Left forelimb (tissue), 1 donor: ENCODE data around the gene CEP20.

Source experiments
- DNase-seq: peaks from one replicate; pipeline ENCODE4 v3.0.0-alpha.2; 2018; ENCODE audit warnings: low spot score

CEP20 gene

GRCh38 chr16:15830832-15831451 is 57.5 kb downstream of the CEP20 start:
- no peak for DNase-seq

DNA sequence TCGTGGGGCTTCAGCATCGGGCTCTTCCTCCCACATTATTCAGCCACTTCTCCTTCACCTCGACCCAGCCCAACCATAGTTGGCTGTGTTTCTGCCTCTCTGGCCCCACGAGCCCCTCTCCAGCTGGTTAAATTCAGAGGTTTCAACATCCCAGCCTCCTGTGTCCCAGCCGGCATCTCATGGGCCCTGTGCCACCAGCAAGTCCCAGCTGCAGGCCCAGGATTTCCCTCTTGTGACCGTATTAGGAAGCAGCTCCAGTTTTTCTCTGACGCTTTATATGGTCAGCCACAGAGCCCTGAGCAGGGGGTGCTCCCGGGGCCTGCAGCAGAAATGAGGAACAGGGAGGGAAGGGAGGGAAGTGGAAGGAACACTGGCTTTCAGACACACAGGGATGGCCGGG is 58.9 kb downstream of the CEP20 start:
- no peak for DNase-seq

GRCh38 chr16:15827709-15828343 is 60.6 kb downstream of the CEP20 start:
- DNase-seq = no peak

DNA sequence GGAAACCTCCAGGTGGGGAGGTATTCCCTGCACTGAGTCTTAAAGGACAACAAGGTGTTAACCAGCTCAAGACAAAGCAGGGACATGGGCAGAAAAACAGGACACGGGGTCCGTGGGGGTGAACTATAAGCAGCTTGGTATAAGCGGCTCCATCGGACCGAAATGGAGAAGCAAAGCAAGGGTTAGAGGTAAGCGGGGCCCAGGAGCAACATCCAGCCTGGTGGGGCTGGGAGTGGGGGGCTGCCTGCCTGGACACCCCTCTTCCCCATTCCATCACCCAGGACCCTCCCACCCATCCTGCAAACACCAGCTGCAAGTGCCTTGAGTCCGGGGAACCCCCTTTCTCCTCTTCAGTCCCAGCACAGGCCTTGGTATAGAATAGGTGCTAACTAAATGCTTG is 61.1 kb downstream of the CEP20 start:
- no peak for DNase-seq

DNA sequence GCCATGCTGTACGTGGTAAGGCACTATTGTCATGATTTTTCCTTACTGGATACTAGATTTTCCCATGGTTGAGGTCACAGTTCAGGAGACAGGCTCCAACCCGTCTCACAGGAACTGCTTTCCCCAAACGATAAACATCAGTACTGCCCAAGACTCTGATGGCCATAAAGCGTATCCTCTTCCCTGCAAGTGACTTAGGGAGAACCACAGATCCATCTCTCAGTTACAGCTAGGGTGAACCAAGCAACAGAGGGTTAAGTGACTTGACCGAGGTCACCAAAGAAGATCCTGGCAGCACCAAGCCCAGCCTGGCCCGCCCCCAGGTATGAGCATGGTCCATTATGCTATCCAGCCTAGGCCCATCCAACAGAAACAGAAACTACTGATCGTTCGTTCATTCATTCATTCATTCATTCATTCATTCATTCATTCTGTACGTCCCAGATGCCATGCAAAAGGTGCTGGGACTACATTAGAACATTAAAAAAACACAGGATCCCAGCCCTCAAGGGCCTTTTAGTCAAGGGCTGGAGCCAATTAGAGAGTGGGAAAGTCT is 62.6 kb downstream of the CEP20 start:
- no peak for DNase-seq

GRCh38 chr16:15822957-15823356 is 65.4 kb downstream of the CEP20 start:
- DNase-seq = no peak

DNA sequence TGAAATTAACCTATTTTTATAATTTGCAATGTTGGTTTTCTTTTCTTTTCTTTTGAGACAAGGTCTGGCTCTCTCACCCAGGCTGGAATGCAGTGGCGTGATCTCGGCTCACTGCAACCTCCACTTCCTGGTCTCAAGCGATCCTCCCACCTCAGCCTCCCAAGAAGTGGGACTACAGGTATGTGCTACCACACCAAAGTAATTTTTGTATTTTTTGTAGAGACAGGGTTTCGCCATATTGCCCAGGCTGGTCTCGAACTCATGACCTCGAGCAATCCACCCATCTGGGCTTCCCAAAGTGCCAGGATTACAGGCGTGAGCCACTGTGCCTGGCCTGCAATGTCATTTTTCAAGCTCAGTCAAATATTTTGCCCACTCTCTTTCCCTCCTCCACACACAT is 67.6 kb downstream of the CEP20 start:
- DNase-seq = no peak

- no peak for DNase-seq
Observed at GRCh38 chr16:15819046-15819445, 69.4 kb downstream of the CEP20 start.

DNA sequence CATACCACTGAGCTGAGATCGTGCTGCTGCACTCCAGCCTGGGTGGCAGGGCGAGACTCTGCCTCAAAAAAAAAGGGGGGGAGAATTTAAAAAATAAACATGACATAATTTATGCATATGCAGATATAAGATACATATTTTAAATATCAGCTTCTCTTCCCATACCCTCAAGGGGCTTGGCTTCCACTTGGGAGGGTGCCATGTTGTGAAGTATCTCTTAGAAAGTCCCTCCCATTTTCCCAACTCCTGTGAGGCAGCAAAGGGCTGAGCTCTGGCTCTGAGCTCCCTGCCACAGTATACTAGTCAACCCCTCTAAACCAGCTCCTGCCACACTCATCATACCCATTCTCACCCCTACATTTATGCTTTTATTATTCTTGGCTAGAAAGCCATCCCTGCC is 71.0 kb downstream of the CEP20 start:
- DNase-seq = no peak

GRCh38 chr16:15816228-15816627 is 72.2 kb downstream of the CEP20 start:
- DNase-seq = no peak
